ENCODE measurements around the gene KIFC3. TPM values are rescaled to one million over a fixed set of nuclear protein-coding genes. Genes with fewer than 3 reads are reported as not detected.

The KIFC3 gene
- total RNA-seq, 1 donor: 40.5 TPM

- Histone ChIP-seq H3K4me2 (ENCODE audit: insufficient read depth, low read length) (peak overlapping the region; percentile 97), H3K27ac (ENCODE audit: low read depth, low read length) (peak overlapping the region; percentile 81), H3K79me2 (ENCODE audit: insufficient read depth, low read length) (peaks cover 53% of the 10 kb centered on the region), H4K20me1 (ENCODE audit: insufficient read depth, low read length) (peaks cover 29% of the 10 kb centered on the region), H2AFZ (ENCODE audit: low read length) (peak overlapping the region; percentile 82), H3K27me3 (ENCODE audit: insufficient read depth, low read length) (no peaks in the 10 kb centered on the region), H3K4me1 (ENCODE audit: insufficient read depth, low read length) (peaks cover 23% of the 10 kb centered on the region), H3K9me3 (ENCODE audit: low read depth, low read length) (no peaks in the 10 kb centered on the region), H3K36me3 (ENCODE audit: insufficient read depth, low read length) (peaks cover 16% of the 10 kb centered on the region), H3K4me3 (ENCODE audit: insufficient read depth, low read length) (peak overlapping the region; percentile 88)
- peak; percentile 99 for DNase-seq (ENCODE audit: insufficient read length, low spot score, missing footprints)
- peak; percentile 17 for TF ChIP-seq CTCF (IDR thresholded peaks at IDR 0.05; ENCODE audit: extremely low read depth, low read depth, low read length)
These were observed 1.0 kb downstream of the KIFC3 start for GRCh38 chr16:57801098-57801808.

- Histone ChIP-seq H3K27me3 (ENCODE audit: insufficient read depth, low read length) (no peaks in the 10 kb centered on the region), H3K27ac (ENCODE audit: low read depth, low read length) (peak overlapping the region; percentile 81), H3K36me3 (ENCODE audit: insufficient read depth, low read length) (peaks cover 18% of the 10 kb centered on the region), H3K4me1 (ENCODE audit: insufficient read depth, low read length) (peaks cover 23% of the 10 kb centered on the region), H4K20me1 (ENCODE audit: insufficient read depth, low read length) (peaks cover 29% of the 10 kb centered on the region), H3K9me3 (ENCODE audit: low read depth, low read length) (no peaks in the 10 kb centered on the region), H2AFZ (ENCODE audit: low read length) (no peak overlapping the region), H3K4me2 (ENCODE audit: insufficient read depth, low read length) (peak overlapping the region; percentile 97), H3K79me2 (ENCODE audit: insufficient read depth, low read length) (peaks cover 54% of the 10 kb centered on the region), H3K4me3 (ENCODE audit: insufficient read depth, low read length) (peak overlapping the region; percentile 88)
- no peak for TF ChIP-seq CTCF (IDR thresholded peaks at IDR 0.05; ENCODE audit: extremely low read depth, low read depth, low read length)
- no peak for DNase-seq (ENCODE audit: insufficient read length, low spot score, missing footprints)
These were observed 1.8 kb downstream of the KIFC3 start for GRCh38 chr16:57800200-57801097.

GRCh38 chr16:57799600-57800199 is 2.6 kb downstream of the KIFC3 start:
- no peak overlapping the region for H3K4me3 ChIP-seq (ENCODE audit: insufficient read depth, low read length)
- H3K4me1 ChIP-seq (ENCODE audit: insufficient read depth, low read length): peaks cover 23% of the 10 kb centered on the region
- peaks cover 18% of the 10 kb centered on the region for H3K36me3 ChIP-seq (ENCODE audit: insufficient read depth, low read length)
- DNase-seq (ENCODE audit: insufficient read length, low spot score, missing footprints): no peak
- no peak overlapping the region for H3K4me2 ChIP-seq (ENCODE audit: insufficient read depth, low read length)
- peaks cover 55% of the 10 kb centered on the region for H3K79me2 ChIP-seq (ENCODE audit: insufficient read depth, low read length)
- no peak overlapping the region for H3K27ac ChIP-seq (ENCODE audit: low read depth, low read length)
- TF ChIP-seq CTCF (IDR thresholded peaks at IDR 0.05; ENCODE audit: extremely low read depth, low read depth, low read length): no peak
- H3K27me3 ChIP-seq (ENCODE audit: insufficient read depth, low read length): no peaks in the 10 kb centered on the region
- peaks cover 29% of the 10 kb centered on the region for H4K20me1 ChIP-seq (ENCODE audit: insufficient read depth, low read length)
- no peak overlapping the region for H2AFZ ChIP-seq (ENCODE audit: low read length)
- no peaks in the 10 kb centered on the region for H3K9me3 ChIP-seq (ENCODE audit: low read depth, low read length)

Measured in osteoblast (primary cell).